HCT116 (cell line): Measurements from ENCODE around the gene BRIP1. TPM values are rescaled to one million over a fixed set of nuclear protein-coding genes. Genes with fewer than 3 reads are reported as not detected.

Experiments used
- ATAC-seq: fragments of 200-7000 bp; cut with Tn5 transposase; 2 replicates; pipeline ENCODE4 v1.9.1; 2020; ENCODE audit warnings: mild to moderate bottlenecking, moderate library complexity
- BruUV-seq: library from RNA; stranded (reverse); fragments of 400-500 nt; replicated peaks from 2 replicates; lab custom pipeline; 2021; lab: Mats Ljungman, UMichigan
- CTCF ChIA-PET: fragments of 300-600 bp; sonication (Branson Sonifier 250); formaldehyde crosslinking; loops from one replicate; lab custom pipeline; 2021; ENCODE audit warnings: antibody characterized with exemption; lab: Charles Lee
- POLR2A ChIA-PET: fragments of 300-600, 350-600 bp; sonication (Branson Sonifier 250); formaldehyde crosslinking; loops from one replicate; lab custom pipeline; 2021; ENCODE audit warnings: antibody characterized with exemption; lab: Charles Lee
- RAD21 ChIA-PET, 2 experiments: fragments of 300-600 bp; sonication (Branson Sonifier 250); formaldehyde crosslinking; loops; one replicate each; lab custom pipeline; 2023; ENCODE audit warnings: low total read pairs in 2 of 2; ENCODE audit not compliant: uncharacterized antibody in 2 of 2, unreplicated experiment in 2 of 2, low non-redundant PET in 1 of 2; lab: Charles Lee
- DNase-seq: peaks from one replicate; pipeline ENCODE4 v3.0.0-alpha.2; 2010; ENCODE audit warnings: low read depth, low spot score
- H2AFZ ChIP-seq: fragments of 200-600 bp; shearing (Covaris generic), sonication (generic); 2 replicates; pipeline ENCODE4 v1.6.1; 2017; ENCODE audit warnings: low read depth, mixed run types, mixed read lengths, antibody characterized with exemption, low read length; ENCODE audit not compliant: poor library complexity, severe bottlenecking
- H3K27ac ChIP-seq: 2 replicates; pipeline ENCODE4 v1.5.1; 2012; ENCODE audit warnings: low read depth, low read length
- H3K27me3 ChIP-seq: fragments of 200-600 bp; sonication (generic); 2 replicates; pipeline ENCODE4 v1.6.1; 2016; ENCODE audit warnings: mixed run types, low read length, mixed read lengths; ENCODE audit not compliant: insufficient read depth
- H3K36me3 ChIP-seq, 2 experiments: fragments of 200-500 bp in 1 of 2; fragments of 200-600 bp in 1 of 2; sonication (Bioruptor generic) in 1 of 2; sonication (generic) in 1 of 2; 2 replicates each; pipeline versions ENCODE4 v1.5.1 to v1.6.1; 2014 to 2016; ENCODE audit warnings: low read length in 2 of 2, inconsistent platforms in 1 of 2, mixed read lengths in 1 of 2, mixed run types in 1 of 2; ENCODE audit not compliant: insufficient read depth in 2 of 2, control insufficient read depth in 1 of 2
- H3K4me1 ChIP-seq, 2 experiments: fragments of 200-600 bp in 1 of 2; sonication (generic) in 1 of 2; 2 replicates each; pipeline versions ENCODE4 v1.5.1 to v1.6.1; 2012 to 2017; ENCODE audit warnings: low read length in 2 of 2, inconsistent platforms in 1 of 2, mild to moderate bottlenecking in 1 of 2, mixed read lengths in 1 of 2, mixed run types in 1 of 2, moderate library complexity in 1 of 2; ENCODE audit not compliant: insufficient read depth in 2 of 2, control insufficient read depth in 1 of 2
- H3K4me2 ChIP-seq: fragments of 200-600 bp; sonication (generic); 2 replicates; pipeline ENCODE4 v1.6.1; 2017; ENCODE audit warnings: mixed run types, low read length, mixed read lengths
- H3K4me3 ChIP-seq, 2 experiments: fragments of 200-600 bp in 1 of 2; sonication (generic) in 1 of 2; replicated peaks in 1 of 2; 2 replicates each; pipeline ENCODE4 v1.5.1; 2011 to 2016; ENCODE audit warnings: low read length in 2 of 2, control low read depth in 1 of 2, low read depth in 1 of 2, mild to moderate bottlenecking in 1 of 2, mixed read lengths in 1 of 2, mixed run types in 1 of 2
- H3K79me2 ChIP-seq: fragments of 200-600 bp; sonication (generic); 2 replicates; pipeline ENCODE4 v1.6.1; 2017; ENCODE audit warnings: mild to moderate bottlenecking, mixed run types, low read length, moderate library complexity, mixed read lengths; ENCODE audit not compliant: insufficient read depth
- H3K9ac ChIP-seq: fragments of 200-600 bp; sonication (generic); 2 replicates; pipeline ENCODE4 v1.6.1; 2016; ENCODE audit warnings: low read length, mixed read lengths
- H3K9me2 ChIP-seq: fragments of 200-600 bp; sonication (generic), shearing (Covaris generic); 2 replicates; pipeline ENCODE4 v1.6.1; 2017; ENCODE audit warnings: mixed run types, mild to moderate bottlenecking, moderate library complexity; ENCODE audit not compliant: insufficient read depth
- H3K9me3 ChIP-seq, 2 experiments: fragments of 200-500 bp in 1 of 2; fragments of 200-600 bp in 1 of 2; sonication (Bioruptor generic) in 1 of 2; sonication (generic) in 1 of 2; 2 replicates each; pipeline ENCODE4 v1.6.1; 2014 to 2017; ENCODE audit warnings: low read length in 2 of 2, mixed read lengths in 2 of 2, inconsistent platforms in 1 of 2, low read depth in 1 of 2, mild to moderate bottlenecking in 1 of 2, mixed run types in 1 of 2, moderate library complexity in 1 of 2; ENCODE audit not compliant: control insufficient read depth in 1 of 2, insufficient read depth in 1 of 2
- H4K20me1 ChIP-seq: fragments of 200-600 bp; sonication (generic), shearing (Covaris generic); 2 replicates; pipeline ENCODE4 v1.6.1; 2017; ENCODE audit warnings: mixed run types, mild to moderate bottlenecking, moderate library complexity; ENCODE audit not compliant: insufficient read depth
- EGR1 ChIP-seq: IDR thresholded peaks from 2 replicates; pipeline ENCODE4 v1.6.1; 2012; ENCODE audit warnings: low read depth
- EZH2 ChIP-seq: fragments of 200-600 bp; sonication (generic); IDR thresholded peaks from 2 replicates; pipeline ENCODE4 v1.6.1; 2017; ENCODE audit warnings: antibody characterized with exemption, mixed run types
- FOSL1 ChIP-seq: IDR thresholded peaks from 2 replicates; pipeline ENCODE4 v1.6.1; 2012; ENCODE audit warnings: low read depth
- POLR2AphosphoS5 ChIP-seq: IDR thresholded peaks from 2 replicates; pipeline ENCODE4 v1.6.1; 2011; ENCODE audit warnings: mild to moderate bottlenecking, low read depth, low read length, moderate library complexity
- SRF ChIP-seq: IDR thresholded peaks from 2 replicates; pipeline ENCODE4 v1.6.1; 2012; ENCODE audit warnings: low read depth
- TCF7L2 ChIP-seq: IDR thresholded peaks from 2 replicates; pipeline ENCODE4 v1.7.0; 2011; ENCODE audit warnings: borderline replicate concordance, inconsistent platforms; ENCODE audit not compliant: insufficient read depth, insufficient read length; ENCODE audit errors: extremely low read depth
- ZFX ChIP-seq: fragments of 450-650 bp; IDR thresholded peaks from 2 replicates; pipeline ENCODE4 v1.6.1; 2017
- ZNF274 ChIP-seq: fragments of 200-500 bp; sonication (Bioruptor generic); IDR thresholded peaks from 2 replicates; pipeline ENCODE4 v1.6.1; 2014; ENCODE audit warnings: mild to moderate bottlenecking, low read depth, low read length, inconsistent platforms
- intact Hi-C: fragments of 100-400 bp; cut with micrococcal nuclease; formaldehyde crosslinking; loops from 2 replicates; pipeline ENCODE4 v1.10.0; 2022
- total RNA-seq: library from RNA; stranded (reverse); gene quantifications from one replicate; pipeline ENCODE4 v1.2.1, GENCODE V29; 2021; ENCODE audit not compliant: unreplicated experiment
- TF ChIP-seq, protein P1 (sequence below), 3 experiments: fragments of 200-600 bp in 1 of 3; sonication (generic) in 1 of 3; IDR thresholded peaks in 2 of 3; conservative IDR thresholded peaks in 1 of 3; 2 replicates each; pipeline ENCODE4 v1.5.1; 2012 to 2017; ENCODE audit warnings: low read depth in 2 of 3, low read length in 2 of 3, antibody characterized with exemption in 1 of 3, borderline replicate concordance in 1 of 3, control low read depth in 1 of 3, mild to moderate bottlenecking in 1 of 3, mixed read lengths in 1 of 3, mixed run types in 1 of 3, moderate library complexity in 1 of 3; ENCODE audit not compliant: insufficient read depth in 1 of 3
- TF ChIP-seq, protein P2 (sequence below): IDR thresholded peaks from 2 replicates; pipeline ENCODE4 v1.6.1; 2012; ENCODE audit warnings: low read depth

Gene BRIP1
- total RNA-seq, 1 experiment from 2014 or later = 22.2 TPM

GRCh38 chr17:61639818-61640217 lies 223.5 kb downstream of the BRIP1 start (continued):
- TF ChIP-seq, protein P1, sequence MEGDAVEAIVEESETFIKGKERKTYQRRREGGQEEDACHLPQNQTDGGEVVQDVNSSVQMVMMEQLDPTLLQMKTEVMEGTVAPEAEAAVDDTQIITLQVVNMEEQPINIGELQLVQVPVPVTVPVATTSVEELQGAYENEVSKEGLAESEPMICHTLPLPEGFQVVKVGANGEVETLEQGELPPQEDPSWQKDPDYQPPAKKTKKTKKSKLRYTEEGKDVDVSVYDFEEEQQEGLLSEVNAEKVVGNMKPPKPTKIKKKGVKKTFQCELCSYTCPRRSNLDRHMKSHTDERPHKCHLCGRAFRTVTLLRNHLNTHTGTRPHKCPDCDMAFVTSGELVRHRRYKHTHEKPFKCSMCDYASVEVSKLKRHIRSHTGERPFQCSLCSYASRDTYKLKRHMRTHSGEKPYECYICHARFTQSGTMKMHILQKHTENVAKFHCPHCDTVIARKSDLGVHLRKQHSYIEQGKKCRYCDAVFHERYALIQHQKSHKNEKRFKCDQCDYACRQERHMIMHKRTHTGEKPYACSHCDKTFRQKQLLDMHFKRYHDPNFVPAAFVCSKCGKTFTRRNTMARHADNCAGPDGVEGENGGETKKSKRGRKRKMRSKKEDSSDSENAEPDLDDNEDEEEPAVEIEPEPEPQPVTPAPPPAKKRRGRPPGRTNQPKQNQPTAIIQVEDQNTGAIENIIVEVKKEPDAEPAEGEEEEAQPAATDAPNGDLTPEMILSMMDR (IDR thresholded peaks at IDR 0.05 in 2 of 3, conservative IDR thresholded peaks at IDR 0.05 in 1 of 3; ENCODE audit: borderline replicate concordance in 1 of 3, insufficient read depth in 1 of 3, low read depth in 2 of 3, low read length in 2 of 3) = no peak
- TF ChIP-seq ZFX = no peak
- TF ChIP-seq FOSL1 = no peak
- TF ChIP-seq ZNF274 = no peak

- Histone ChIP-seq H4K20me1 (no peaks in the 10 kb centered on the region), H2AFZ (no peak overlapping the region), H3K4me2 (no peak overlapping the region)
- intact Hi-C loops = loop anchor here (5.0 to 10.0 kb wide), 2 partner anchors 429 to 587 kb away; partner anchors contain the start of gene MED13
- DNase-seq (no peak), ATAC-seq (no peak)
- POLR2A ChIA-PET = no interaction called here
- TF ChIP-seq ZFX (no peak), ZNF274 (no peak), EZH2 (no peak), EGR1 (no peak), FOSL1 (no peak), POLR2AphosphoS5 (no peak), SRF (no peak), TCF7L2 (no peak)
- TF ChIP-seq, protein P2, sequence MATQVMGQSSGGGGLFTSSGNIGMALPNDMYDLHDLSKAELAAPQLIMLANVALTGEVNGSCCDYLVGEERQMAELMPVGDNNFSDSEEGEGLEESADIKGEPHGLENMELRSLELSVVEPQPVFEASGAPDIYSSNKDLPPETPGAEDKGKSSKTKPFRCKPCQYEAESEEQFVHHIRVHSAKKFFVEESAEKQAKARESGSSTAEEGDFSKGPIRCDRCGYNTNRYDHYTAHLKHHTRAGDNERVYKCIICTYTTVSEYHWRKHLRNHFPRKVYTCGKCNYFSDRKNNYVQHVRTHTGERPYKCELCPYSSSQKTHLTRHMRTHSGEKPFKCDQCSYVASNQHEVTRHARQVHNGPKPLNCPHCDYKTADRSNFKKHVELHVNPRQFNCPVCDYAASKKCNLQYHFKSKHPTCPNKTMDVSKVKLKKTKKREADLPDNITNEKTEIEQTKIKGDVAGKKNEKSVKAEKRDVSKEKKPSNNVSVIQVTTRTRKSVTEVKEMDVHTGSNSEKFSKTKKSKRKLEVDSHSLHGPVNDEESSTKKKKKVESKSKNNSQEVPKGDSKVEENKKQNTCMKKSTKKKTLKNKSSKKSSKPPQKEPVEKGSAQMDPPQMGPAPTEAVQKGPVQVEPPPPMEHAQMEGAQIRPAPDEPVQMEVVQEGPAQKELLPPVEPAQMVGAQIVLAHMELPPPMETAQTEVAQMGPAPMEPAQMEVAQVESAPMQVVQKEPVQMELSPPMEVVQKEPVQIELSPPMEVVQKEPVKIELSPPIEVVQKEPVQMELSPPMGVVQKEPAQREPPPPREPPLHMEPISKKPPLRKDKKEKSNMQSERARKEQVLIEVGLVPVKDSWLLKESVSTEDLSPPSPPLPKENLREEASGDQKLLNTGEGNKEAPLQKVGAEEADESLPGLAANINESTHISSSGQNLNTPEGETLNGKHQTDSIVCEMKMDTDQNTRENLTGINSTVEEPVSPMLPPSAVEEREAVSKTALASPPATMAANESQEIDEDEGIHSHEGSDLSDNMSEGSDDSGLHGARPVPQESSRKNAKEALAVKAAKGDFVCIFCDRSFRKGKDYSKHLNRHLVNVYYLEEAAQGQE = no peak
- TF ChIP-seq, all 23 proteins: peak for 0
- no peaks in the 10 kb centered on the region for H3K9me2 ChIP-seq
- ChIA-PET RAD21 (no interaction called here), CTCF (interaction anchor here (1.6 to 2.0 kb wide), 2 partner anchors 199 to 471 kb away, joined by 3 to 6 read pairs; no protein-coding TSS in a partner anchor)
- BruUV-seq = no TSS peak
- H3K9me3 ChIP-seq = 0 out of 4 replicates have a peak, but pooled peaks cover 0 to 3% of the 10 kb centered on the region in 2 experiments
- H3K4me3 ChIP-seq = no peak overlapping the region
- no peaks in the 10 kb centered on the region for H3K79me2 ChIP-seq
- H3K4me1 ChIP-seq = no peaks in the 10 kb centered on the region
- no peaks in the 10 kb centered on the region for H3K36me3 ChIP-seq
- H3K27ac ChIP-seq = no peak overlapping the region
- no peaks in the 10 kb centered on the region for H3K27me3 ChIP-seq
- no peak overlapping the region for H3K9ac ChIP-seq
These were observed 225.2 kb downstream of the BRIP1 start for GRCh38 chr17:61638087-61638486.
